Stomach smooth muscle (tissue), 2 donors: ENCODE results near the gene HP.

Experiments
- H3K27ac ChIP-seq: one replicate; pipeline ENCODE4 v1.7.0; 2013; ENCODE audit warnings: mild to moderate bottlenecking, low read length, inconsistent platforms
- H3K27me3 ChIP-seq, 2 donors: one replicate each; pipeline ENCODE4 v1.7.0; 2013; ENCODE audit warnings: low read length in 2 of 2; ENCODE audit not compliant: insufficient read depth in 2 of 2, control insufficient read depth in 1 of 2
- H3K36me3 ChIP-seq, 2 donors: one replicate each; pipeline ENCODE4 v1.7.0; 2013; ENCODE audit warnings: low read length in 2 of 2; ENCODE audit not compliant: control insufficient read depth in 2 of 2, insufficient read depth in 2 of 2
- H3K4me1 ChIP-seq: one replicate; pipeline ENCODE4 v1.7.0; 2013; ENCODE audit warnings: low read length; ENCODE audit not compliant: control insufficient read depth, insufficient read depth
- H3K4me3 ChIP-seq, 2 donors: one replicate each; pipeline ENCODE4 v1.7.0; 2013; ENCODE audit warnings: low read length in 2 of 2
- H3K9ac ChIP-seq, 2 donors: one replicate each; pipeline ENCODE4 v1.7.0; 2013; ENCODE audit warnings: low read length in 2 of 2, mild to moderate bottlenecking in 1 of 2
- H3K9me3 ChIP-seq, 2 donors: one replicate each; pipeline ENCODE4 v1.7.0; 2013; ENCODE audit warnings: low read length in 2 of 2; ENCODE audit not compliant: control insufficient read depth in 2 of 2
- donor health status: healthy.
- donor health status: Pancreatic carcinoma.

HP gene

GRCh38 chr16:72021043-72021442 is 33.3 kb upstream of the HP start:
- H3K36me3 ChIP-seq, result peaks cover 28 to 44% of the 10 kb centered on the region in 2 donors

GRCh38 chr16:72022127-72022526 is 32.2 kb upstream of the HP start:
- no peak overlapping the region for H3K4me3 ChIP-seq
- H3K27ac ChIP-seq, result no peak overlapping the region
- no peaks in the 10 kb centered on the region for H3K9me3 ChIP-seq
- H3K27me3 ChIP-seq, result no peaks in the 10 kb centered on the region
- H3K9ac ChIP-seq, result no peak overlapping the region
- no peaks in the 10 kb centered on the region for H3K4me1 ChIP-seq
- peaks cover 28 to 39% of the 10 kb centered on the region in 2 donors for H3K36me3 ChIP-seq

More at GRCh38 chr16:72021043-72021442, 33.3 kb upstream of the HP start:
- no peak overlapping the region for H3K4me3 ChIP-seq
- H3K4me1 ChIP-seq, result no peaks in the 10 kb centered on the region
- no peaks in the 10 kb centered on the region for H3K9me3 ChIP-seq
- H3K9ac ChIP-seq, result no peak overlapping the region
- no peaks in the 10 kb centered on the region for H3K27me3 ChIP-seq
- H3K27ac ChIP-seq, result no peak overlapping the region

GRCh38 chr16:72023962-72024361 is 30.3 kb upstream of the HP start:
- H3K27ac ChIP-seq, result no peak overlapping the region
- H3K36me3 ChIP-seq, result peaks cover 22 to 31% of the 10 kb centered on the region in 2 donors
- no peak overlapping the region for H3K9ac ChIP-seq

GRCh38 chr16:72024862-72025382 is 29.4 kb upstream of the HP start:
- H3K9me3 ChIP-seq, result no peaks in the 10 kb centered on the region
- no peak overlapping the region for H3K27ac ChIP-seq
- H3K9ac ChIP-seq, result no peak overlapping the region
- H3K36me3 ChIP-seq, result peaks cover 20 to 31% of the 10 kb centered on the region in 2 donors
- no peaks in the 10 kb centered on the region for H3K4me1 ChIP-seq
- no peak overlapping the region for H3K4me3 ChIP-seq
- no peaks in the 10 kb centered on the region for H3K27me3 ChIP-seq

More at GRCh38 chr16:72023962-72024361, 30.3 kb upstream of the HP start:
- Histone ChIP-seq H3K9me3 (no peaks in the 10 kb centered on the region), H3K4me3 (no peak overlapping the region), H3K27me3 (no peaks in the 10 kb centered on the region), H3K4me1 (no peaks in the 10 kb centered on the region)

GRCh38 chr16:72025404-72026114 is 28.7 kb upstream of the HP start:
- H3K4me1 ChIP-seq, result no peaks in the 10 kb centered on the region
- no peaks in the 10 kb centered on the region for H3K27me3 ChIP-seq
- H3K4me3 ChIP-seq, result no peak overlapping the region
- H3K27ac ChIP-seq, result no peak overlapping the region
- no peak overlapping the region for H3K9ac ChIP-seq
- H3K9me3 ChIP-seq, result no peaks in the 10 kb centered on the region
- H3K36me3 ChIP-seq, result peaks cover 20 to 31% of the 10 kb centered on the region in 2 donors

- H3K36me3 ChIP-seq, result peaks cover 15 to 18% of the 10 kb centered on the region in 2 donors
- H3K27ac ChIP-seq, result no peak overlapping the region
- no peak overlapping the region for H3K9ac ChIP-seq
- H3K9me3 ChIP-seq, result no peaks in the 10 kb centered on the region
- H3K27me3 ChIP-seq, result no peaks in the 10 kb centered on the region
- no peaks in the 10 kb centered on the region for H3K4me1 ChIP-seq
- H3K4me3 ChIP-seq, result no peak overlapping the region
Measured at GRCh38 chr16:72027669-72028378, 26.5 kb upstream of the HP start.

- Histone ChIP-seq H3K4me1 (no peaks in the 10 kb centered on the region), H3K27ac (no peak overlapping the region), H3K4me3 (no peak overlapping the region), H3K9me3 (no peaks in the 10 kb centered on the region), H3K36me3 (peaks cover 2 to 8% of the 10 kb centered on the region in 2 donors), H3K27me3 (no peaks in the 10 kb centered on the region), H3K9ac (no peak overlapping the region)
Measured at GRCh38 chr16:72029567-72030271, 24.6 kb upstream of the HP start.

- Histone ChIP-seq H3K27me3 (no peaks in the 10 kb centered on the region), H3K9me3 (no peaks in the 10 kb centered on the region), H3K4me3 (no peak overlapping the region), H3K4me1 (no peaks in the 10 kb centered on the region), H3K27ac (no peak overlapping the region), H3K9ac (no peak overlapping the region), H3K36me3 (peaks cover 4 to 5% of the 10 kb centered on the region in 2 donors)
Measured at GRCh38 chr16:72033437-72033836, 20.9 kb upstream of the HP start.

- H3K9ac ChIP-seq, result no peak overlapping the region
- no peaks in the 10 kb centered on the region for H3K27me3 ChIP-seq
- no peak overlapping the region for H3K27ac ChIP-seq
- H3K9me3 ChIP-seq, result no peaks in the 10 kb centered on the region
- no peaks in the 10 kb centered on the region for H3K4me1 ChIP-seq
- peaks cover 4 to 5% of the 10 kb centered on the region in 2 donors for H3K36me3 ChIP-seq
- H3K4me3 ChIP-seq, result no peak overlapping the region
Measured at GRCh38 chr16:72036098-72036497, 18.2 kb upstream of the HP start.

GRCh38 chr16:72042157-72042660 is 12.1 kb upstream of the HP start:
- Histone ChIP-seq H3K27me3 (no peaks in the 10 kb centered on the region), H3K4me3 (no peak overlapping the region), H3K27ac (no peak overlapping the region), H3K4me1 (peaks cover 9% of the 10 kb centered on the region), H3K9me3 (no peaks in the 10 kb centered on the region), H3K36me3 (peaks cover 3 to 11% of the 10 kb centered on the region in 2 donors), H3K9ac (no peak overlapping the region)
